Osteocyte (in vitro differentiated cells): ENCODE measurements around the gene SGMS1. TPM values are rescaled to one million over a fixed set of nuclear protein-coding genes. Genes with fewer than 3 reads are reported as not detected.

Experiments
- DNase-seq: peaks from one replicate; pipeline ENCODE4 v3.0.0; 2021; ENCODE audit warnings: mixed read lengths; ENCODE audit not compliant: unreplicated experiment; ENCODE audit errors: extremely low spot score
- H3K27ac Mint-ChIP-seq: one replicate; pipeline ENCODE4 v1.8.0; 2021; ENCODE audit warnings: mild to moderate bottlenecking, mixed read lengths; ENCODE audit not compliant: unreplicated experiment
- H3K27me3 Mint-ChIP-seq: one replicate; pipeline ENCODE4 v1.8.0; 2021; ENCODE audit warnings: mixed read lengths; ENCODE audit not compliant: unreplicated experiment
- H3K36me3 Mint-ChIP-seq: one replicate; pipeline ENCODE4 v1.8.0; 2021; ENCODE audit warnings: mixed read lengths; ENCODE audit not compliant: unreplicated experiment
- H3K4me1 Mint-ChIP-seq: one replicate; pipeline ENCODE4 v1.8.0; 2021; ENCODE audit warnings: mixed read lengths; ENCODE audit not compliant: unreplicated experiment
- H3K4me3 Mint-ChIP-seq: one replicate; pipeline ENCODE4 v1.8.0; 2021; ENCODE audit warnings: mild to moderate bottlenecking, moderate library complexity, mixed read lengths; ENCODE audit not compliant: unreplicated experiment
- H3K9me3 Mint-ChIP-seq: one replicate; pipeline ENCODE4 v1.8.0; 2021; ENCODE audit warnings: mixed read lengths; ENCODE audit not compliant: unreplicated experiment
- total RNA-seq: library from RNA; stranded (reverse); gene quantifications from 2 replicates; pipeline ENCODE4 v1.2.1, GENCODE V29; 2021
- TF ChIP-seq, protein P1 (sequence below): fragments of 200-600 bp; sonication (generic); IDR thresholded peaks from 2 replicates; pipeline ENCODE4 v1.5.0; 2021; ENCODE audit warnings: antibody characterized with exemption, mild to moderate bottlenecking, moderate library complexity

The SGMS1 gene
- total RNA-seq, 1 donor from 2014 or later: 21.0 TPM

- TF ChIP-seq, protein P1, sequence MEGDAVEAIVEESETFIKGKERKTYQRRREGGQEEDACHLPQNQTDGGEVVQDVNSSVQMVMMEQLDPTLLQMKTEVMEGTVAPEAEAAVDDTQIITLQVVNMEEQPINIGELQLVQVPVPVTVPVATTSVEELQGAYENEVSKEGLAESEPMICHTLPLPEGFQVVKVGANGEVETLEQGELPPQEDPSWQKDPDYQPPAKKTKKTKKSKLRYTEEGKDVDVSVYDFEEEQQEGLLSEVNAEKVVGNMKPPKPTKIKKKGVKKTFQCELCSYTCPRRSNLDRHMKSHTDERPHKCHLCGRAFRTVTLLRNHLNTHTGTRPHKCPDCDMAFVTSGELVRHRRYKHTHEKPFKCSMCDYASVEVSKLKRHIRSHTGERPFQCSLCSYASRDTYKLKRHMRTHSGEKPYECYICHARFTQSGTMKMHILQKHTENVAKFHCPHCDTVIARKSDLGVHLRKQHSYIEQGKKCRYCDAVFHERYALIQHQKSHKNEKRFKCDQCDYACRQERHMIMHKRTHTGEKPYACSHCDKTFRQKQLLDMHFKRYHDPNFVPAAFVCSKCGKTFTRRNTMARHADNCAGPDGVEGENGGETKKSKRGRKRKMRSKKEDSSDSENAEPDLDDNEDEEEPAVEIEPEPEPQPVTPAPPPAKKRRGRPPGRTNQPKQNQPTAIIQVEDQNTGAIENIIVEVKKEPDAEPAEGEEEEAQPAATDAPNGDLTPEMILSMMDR: no peak
- H3K27ac Mint-ChIP-seq: no peak overlapping the region
- no peak overlapping the region for H3K4me3 Mint-ChIP-seq
- no peaks in the 10 kb centered on the region for H3K9me3 Mint-ChIP-seq
- H3K27me3 Mint-ChIP-seq: no peaks in the 10 kb centered on the region
- H3K4me1 Mint-ChIP-seq: no peaks in the 10 kb centered on the region
- peaks cover 4% of the 10 kb centered on the region for H3K36me3 Mint-ChIP-seq
- no peak for DNase-seq
Measured at GRCh38 chr10:50439187-50439586, 184.6 kb downstream of the SGMS1 start.

GRCh38 chr10:50438049-50438936 lies 185.5 kb downstream of the SGMS1 start:
- Mint-ChIP-seq H3K36me3 (peaks cover 6% of the 10 kb centered on the region), H3K4me3 (no peak overlapping the region), H3K4me1 (no peaks in the 10 kb centered on the region), H3K9me3 (no peaks in the 10 kb centered on the region), H3K27ac (no peak overlapping the region), H3K27me3 (no peaks in the 10 kb centered on the region)
- TF ChIP-seq, protein P1: no peak
- no peak for DNase-seq

- H3K4me3 Mint-ChIP-seq: no peak overlapping the region
- H3K27ac Mint-ChIP-seq: no peak overlapping the region
- H3K36me3 Mint-ChIP-seq: peaks cover 9% of the 10 kb centered on the region
- no peaks in the 10 kb centered on the region for H3K4me1 Mint-ChIP-seq
- no peak for DNase-seq
- H3K27me3 Mint-ChIP-seq: no peaks in the 10 kb centered on the region
- TF ChIP-seq, protein P1: no peak
- no peaks in the 10 kb centered on the region for H3K9me3 Mint-ChIP-seq
Measured at GRCh38 chr10:50437248-50437647, 186.5 kb downstream of the SGMS1 start.

DNA sequence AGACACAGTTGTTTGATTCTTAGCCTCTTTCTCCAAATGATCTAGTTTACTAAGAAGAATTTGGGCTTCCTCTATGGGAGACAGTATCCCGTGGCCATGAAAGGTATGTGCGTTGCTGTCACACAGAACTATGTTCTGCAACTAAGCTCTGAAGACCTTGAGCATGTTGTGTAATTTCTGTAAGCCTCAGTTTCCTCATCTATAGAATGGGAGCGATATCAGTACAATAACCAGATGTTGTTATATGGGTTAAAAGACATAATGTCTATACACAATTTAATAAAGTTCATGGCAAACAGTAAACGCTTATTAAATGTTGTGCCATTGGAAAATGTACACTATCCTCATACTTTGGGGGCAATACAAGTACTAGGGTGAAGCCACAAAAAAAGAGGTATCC lies 187.0 kb downstream of the SGMS1 start:
- Mint-ChIP-seq H3K9me3 (no peaks in the 10 kb centered on the region), H3K27me3 (no peaks in the 10 kb centered on the region), H3K4me1 (peaks cover 2% of the 10 kb centered on the region), H3K27ac (no peak overlapping the region), H3K36me3 (peaks cover 9% of the 10 kb centered on the region), H3K4me3 (no peak overlapping the region)
- TF ChIP-seq, protein P1: no peak
- no peak for DNase-seq

DNA sequence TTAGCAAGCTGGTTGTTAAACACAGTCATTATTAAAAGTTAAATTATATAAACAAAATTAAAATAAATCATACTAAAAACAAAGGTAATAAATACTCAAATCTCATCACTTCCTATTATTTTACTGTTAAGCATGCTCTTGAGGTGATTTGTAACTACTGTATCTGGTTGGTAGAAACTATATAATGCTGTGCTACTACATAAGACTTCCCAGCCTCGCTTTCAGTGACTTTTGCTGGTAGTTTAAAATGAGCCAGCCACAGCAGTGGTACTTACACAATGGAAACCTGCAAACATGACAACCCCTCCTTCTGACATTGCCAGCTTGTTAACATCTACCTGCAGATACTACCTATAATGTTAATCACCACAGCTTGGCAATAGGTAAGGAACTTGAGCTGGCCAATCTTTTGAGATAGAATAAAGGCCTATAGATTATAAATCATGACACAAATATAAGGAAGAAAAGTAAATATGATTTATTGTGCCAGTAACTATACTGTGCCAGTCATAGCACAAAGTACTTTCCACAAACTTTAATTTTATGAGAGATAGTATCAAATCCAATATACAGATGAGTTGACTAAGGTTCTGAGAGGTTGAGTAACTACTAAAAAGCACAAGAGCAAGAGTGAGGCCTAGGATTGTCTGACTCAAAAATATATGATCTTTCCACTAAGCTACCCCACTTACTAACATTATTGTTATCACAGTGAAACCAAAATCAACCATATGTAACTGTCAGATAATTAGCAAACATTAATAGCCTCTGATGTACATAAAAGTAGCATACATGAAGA lies 191.3 kb downstream of the SGMS1 start:
- Mint-ChIP-seq H3K9me3 (no peaks in the 10 kb centered on the region), H3K27ac (no peak overlapping the region), H3K36me3 (peaks cover 5% of the 10 kb centered on the region), H3K4me3 (no peak overlapping the region), H3K4me1 (peaks cover 11% of the 10 kb centered on the region), H3K27me3 (no peaks in the 10 kb centered on the region)
- no peak for DNase-seq
- TF ChIP-seq, protein P1: no peak
